GM10248 (cell line): ENCODE results near the gene ABCC10.

ENCODE experiments used
- CTCF ChIA-PET: fragments of 300-600 bp; sonication (Branson Sonifier 250); formaldehyde crosslinking; extraction: SDS; loops from one replicate; lab custom pipeline; 2021; ENCODE audit warnings: antibody characterized with exemption; lab: Yijun Ruan, JAX
- POLR2A ChIA-PET: fragments of 350-650 bp; sonication (Branson Sonifier 250); formaldehyde crosslinking; extraction: SDS; loops from one replicate; lab custom pipeline; 2020; ENCODE audit warnings: antibody characterized with exemption; lab: Yijun Ruan, JAX
- DNase-seq: peaks from one replicate; pipeline ENCODE4 v3.0.0; 2012; ENCODE audit errors: extremely low spot score
- TF ChIP-seq, protein P1 (sequence below): IDR thresholded peaks from 2 replicates; pipeline ENCODE4 v1.5.1; 2012; ENCODE audit warnings: mild to moderate bottlenecking, low read depth; ENCODE audit errors: extremely low read depth, missing control alignments, control extremely low read depth

ABCC10 gene

DNA sequence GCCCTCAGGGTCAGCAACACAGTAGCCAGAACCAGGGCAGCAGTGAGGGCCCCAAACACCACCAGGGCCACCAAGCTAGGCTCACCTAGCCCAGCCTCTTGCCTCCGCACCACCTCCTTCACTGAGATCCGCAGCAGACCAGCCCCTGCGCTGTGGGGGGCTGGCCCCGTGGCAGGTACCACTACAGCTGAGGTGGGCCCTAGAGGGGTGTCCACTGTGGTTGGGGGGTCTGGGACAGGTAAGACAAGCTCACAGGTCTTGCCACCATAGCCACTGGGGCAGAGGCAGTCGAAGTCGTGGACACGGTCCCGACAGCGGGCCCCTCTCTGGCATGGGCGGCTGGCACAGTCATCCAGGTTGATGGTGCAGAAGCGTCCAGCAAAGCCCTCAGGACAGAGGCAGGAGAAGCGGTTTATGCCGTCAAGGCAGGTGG is 23.4 kb downstream of the ABCC10 start:
- CTCF ChIA-PET: interaction anchor here (1.0 to 5.3 kb wide), 4 partner anchors 11 to 56 kb away, joined by 3 to 20 read pairs (median 10); no protein-coding TSS in a partner anchor
- POLR2A ChIA-PET: no interaction called here
- no peak for DNase-seq
- TF ChIP-seq, protein P1, sequence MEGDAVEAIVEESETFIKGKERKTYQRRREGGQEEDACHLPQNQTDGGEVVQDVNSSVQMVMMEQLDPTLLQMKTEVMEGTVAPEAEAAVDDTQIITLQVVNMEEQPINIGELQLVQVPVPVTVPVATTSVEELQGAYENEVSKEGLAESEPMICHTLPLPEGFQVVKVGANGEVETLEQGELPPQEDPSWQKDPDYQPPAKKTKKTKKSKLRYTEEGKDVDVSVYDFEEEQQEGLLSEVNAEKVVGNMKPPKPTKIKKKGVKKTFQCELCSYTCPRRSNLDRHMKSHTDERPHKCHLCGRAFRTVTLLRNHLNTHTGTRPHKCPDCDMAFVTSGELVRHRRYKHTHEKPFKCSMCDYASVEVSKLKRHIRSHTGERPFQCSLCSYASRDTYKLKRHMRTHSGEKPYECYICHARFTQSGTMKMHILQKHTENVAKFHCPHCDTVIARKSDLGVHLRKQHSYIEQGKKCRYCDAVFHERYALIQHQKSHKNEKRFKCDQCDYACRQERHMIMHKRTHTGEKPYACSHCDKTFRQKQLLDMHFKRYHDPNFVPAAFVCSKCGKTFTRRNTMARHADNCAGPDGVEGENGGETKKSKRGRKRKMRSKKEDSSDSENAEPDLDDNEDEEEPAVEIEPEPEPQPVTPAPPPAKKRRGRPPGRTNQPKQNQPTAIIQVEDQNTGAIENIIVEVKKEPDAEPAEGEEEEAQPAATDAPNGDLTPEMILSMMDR: no peak

DNA sequence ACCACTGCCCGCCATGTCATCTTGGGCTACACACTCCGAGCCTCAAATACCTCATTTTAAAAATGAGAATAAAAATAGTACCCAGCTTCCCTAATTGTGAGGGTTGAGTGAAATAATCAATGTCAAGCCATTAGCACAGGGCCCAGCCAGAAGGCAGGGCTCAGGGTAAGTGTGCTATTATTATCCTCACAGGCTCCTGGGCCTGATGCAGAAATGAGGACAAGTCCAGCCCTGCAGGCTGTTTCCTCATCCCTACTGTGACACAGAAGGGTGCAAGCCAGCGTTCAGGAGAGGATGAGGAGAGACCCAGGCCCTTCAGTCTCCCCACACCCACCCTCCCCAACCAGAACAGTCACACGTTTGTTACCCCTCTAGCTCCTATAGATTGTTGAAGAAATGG is 24.0 kb downstream of the ABCC10 start:
- ChIA-PET CTCF (interaction anchor here (1.5 to 5.3 kb wide), 3 partner anchors 18 to 55 kb away, joined by 3 to 20 read pairs (median 18); no protein-coding TSS in a partner anchor), POLR2A (no interaction called here)
- TF ChIP-seq, protein P1: no peak
- no peak for DNase-seq

DNA sequence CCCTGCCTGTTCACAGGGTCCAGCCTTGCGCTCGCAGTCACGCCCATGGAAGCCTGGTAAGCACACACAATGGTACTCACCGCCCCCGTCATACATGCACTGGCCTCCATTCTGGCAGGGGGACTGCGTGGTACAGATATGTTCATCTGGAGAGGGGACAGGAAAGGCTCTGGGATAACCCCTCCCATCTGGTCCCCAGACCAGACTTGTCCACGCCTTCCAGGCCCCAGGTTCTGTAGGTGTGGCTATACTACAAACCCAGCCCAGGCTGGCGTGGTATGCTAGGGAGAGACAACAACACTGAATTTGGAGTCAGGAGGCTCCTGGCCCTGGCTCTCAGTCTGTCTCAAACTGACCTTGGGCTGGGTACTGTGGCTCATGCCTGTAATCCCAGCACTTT is 24.6 kb downstream of the ABCC10 start:
- TF ChIP-seq, protein P1: no peak
- DNase-seq: no peak
- CTCF ChIA-PET: interaction anchor here (0.7 to 5.7 kb wide), 5 partner anchors 19 to 55 kb away, joined by 3 to 70 read pairs (median 5); no protein-coding TSS in a partner anchor
- POLR2A ChIA-PET: no interaction called here

DNA sequence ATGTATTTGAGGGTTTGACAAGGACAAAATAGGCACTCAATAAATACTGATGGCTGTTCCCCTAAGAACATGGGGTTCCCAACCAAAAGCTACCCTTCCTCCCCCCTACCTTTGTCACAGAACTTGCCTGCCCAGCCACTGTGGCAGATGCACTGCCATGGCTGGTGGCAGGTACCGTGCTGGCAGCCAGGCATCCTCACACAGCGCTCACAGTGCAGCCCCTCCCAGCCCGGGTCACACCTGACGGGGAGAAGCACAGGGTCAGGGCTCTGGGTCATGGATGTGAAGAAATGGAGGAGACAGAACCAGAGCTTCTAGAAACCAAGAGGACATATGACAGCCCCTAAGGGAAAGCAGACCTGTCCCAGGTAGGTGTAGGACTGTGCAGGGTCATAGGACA is 25.6 kb downstream of the ABCC10 start:
- TF ChIP-seq, protein P1: no peak
- POLR2A ChIA-PET: no interaction called here
- no peak for DNase-seq
- CTCF ChIA-PET: interaction anchor here (0.7 to 5.7 kb wide), 7 partner anchors 18 to 221 kb away, joined by 3 to 70 read pairs (median 5); no protein-coding TSS in a partner anchor

DNA sequence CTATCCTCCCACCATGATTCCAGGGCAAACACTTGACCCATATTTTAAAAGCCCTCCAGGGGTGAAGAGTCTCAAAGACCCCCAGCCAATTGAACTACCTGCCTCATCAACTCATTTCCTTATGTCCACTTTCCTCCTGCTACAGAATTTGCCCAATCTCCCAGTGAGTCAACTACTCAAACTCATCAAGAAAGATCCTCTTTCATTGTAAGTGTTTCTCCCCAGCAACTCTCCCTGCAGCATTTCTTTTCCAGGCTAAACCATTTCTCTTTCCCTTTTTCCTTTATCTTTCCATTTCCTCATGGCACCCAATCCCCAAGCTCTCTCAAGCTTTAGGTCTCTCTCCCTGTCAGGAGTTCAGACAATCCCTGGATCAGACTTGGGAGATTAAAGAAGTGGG is 26.5 kb downstream of the ABCC10 start:
- TF ChIP-seq, protein P1: no peak
- POLR2A ChIA-PET: no interaction called here
- CTCF ChIA-PET: interaction anchor here (0.6 to 5.7 kb wide), 13 partner anchors 8 to 222 kb away, joined by 3 to 70 read pairs (median 3); no protein-coding TSS in a partner anchor
- DNase-seq: no peak

DNA sequence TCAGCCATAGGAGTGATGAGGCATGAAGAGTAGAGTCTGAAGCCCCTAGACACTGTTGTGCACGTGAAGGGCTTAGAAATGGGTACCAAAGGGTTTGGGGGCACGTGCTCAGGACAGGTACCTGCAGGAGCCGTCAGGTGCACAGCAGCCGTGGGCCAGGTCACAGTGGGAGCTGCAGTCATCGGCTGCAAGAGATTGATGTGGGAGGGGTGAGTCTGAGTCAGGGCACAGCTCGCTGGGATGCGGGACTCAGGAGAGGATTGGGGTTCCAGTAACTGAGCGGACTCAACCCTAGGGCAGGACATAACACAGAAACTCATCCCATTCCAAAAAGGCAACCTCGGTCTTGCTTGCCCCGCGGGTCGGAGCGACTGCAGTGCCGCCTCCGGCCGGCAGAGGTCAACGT is 27.0 kb downstream of the ABCC10 start:
- ChIA-PET CTCF (interaction anchor here (0.6 to 5.7 kb wide), 13 partner anchors 8 to 223 kb away, joined by 3 to 70 read pairs (median 3); no protein-coding TSS in a partner anchor), POLR2A (no interaction called here)
- TF ChIP-seq, protein P1: peak; percentile 95
- peak; percentile 83 for DNase-seq
